ENCODE results near the gene APBA3. TPM values are rescaled to one million over a fixed set of nuclear protein-coding genes. Genes with fewer than 3 reads are reported as not detected.

APBA3 gene
- polyA plus RNA-seq, 1 experiment, result 12.4 TPM

DNA sequence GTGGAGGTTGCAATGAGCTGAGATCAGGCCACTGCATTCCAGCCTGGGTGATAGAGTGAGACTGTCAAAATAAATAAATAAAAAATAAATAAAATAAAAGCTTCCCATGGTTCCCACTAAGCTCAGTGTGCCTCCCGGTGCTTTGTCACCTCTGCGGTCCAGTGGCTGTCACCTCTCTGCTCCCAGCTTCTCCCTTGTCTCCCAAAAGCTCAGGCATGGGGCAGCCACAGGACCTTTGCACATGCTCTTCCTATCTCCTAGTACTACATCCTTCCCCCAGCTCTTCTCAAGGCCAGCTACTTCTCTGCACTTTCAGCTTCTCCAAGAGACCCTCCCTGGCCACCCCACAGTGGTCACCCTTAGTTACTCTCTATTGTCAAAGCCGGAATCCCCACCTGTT is 32.3 kb upstream of the APBA3 start:
- H3K27me3 ChIP-seq (ENCODE audit: control insufficient read depth, insufficient read depth, low read length), result no peaks in the 10 kb centered on the region
- no peak for DNase-seq (ENCODE audit: low read depth)
- CTCF ChIA-PET, result interaction anchor here (0.6 kb wide), 1 partner anchor 9 kb away, joined by 4 read pairs; no protein-coding TSS in a partner anchor
- no peaks in the 10 kb centered on the region for H3K36me3 ChIP-seq (ENCODE audit: control insufficient read depth, insufficient read depth, low read length)
- TF ChIP-seq, protein P1, sequence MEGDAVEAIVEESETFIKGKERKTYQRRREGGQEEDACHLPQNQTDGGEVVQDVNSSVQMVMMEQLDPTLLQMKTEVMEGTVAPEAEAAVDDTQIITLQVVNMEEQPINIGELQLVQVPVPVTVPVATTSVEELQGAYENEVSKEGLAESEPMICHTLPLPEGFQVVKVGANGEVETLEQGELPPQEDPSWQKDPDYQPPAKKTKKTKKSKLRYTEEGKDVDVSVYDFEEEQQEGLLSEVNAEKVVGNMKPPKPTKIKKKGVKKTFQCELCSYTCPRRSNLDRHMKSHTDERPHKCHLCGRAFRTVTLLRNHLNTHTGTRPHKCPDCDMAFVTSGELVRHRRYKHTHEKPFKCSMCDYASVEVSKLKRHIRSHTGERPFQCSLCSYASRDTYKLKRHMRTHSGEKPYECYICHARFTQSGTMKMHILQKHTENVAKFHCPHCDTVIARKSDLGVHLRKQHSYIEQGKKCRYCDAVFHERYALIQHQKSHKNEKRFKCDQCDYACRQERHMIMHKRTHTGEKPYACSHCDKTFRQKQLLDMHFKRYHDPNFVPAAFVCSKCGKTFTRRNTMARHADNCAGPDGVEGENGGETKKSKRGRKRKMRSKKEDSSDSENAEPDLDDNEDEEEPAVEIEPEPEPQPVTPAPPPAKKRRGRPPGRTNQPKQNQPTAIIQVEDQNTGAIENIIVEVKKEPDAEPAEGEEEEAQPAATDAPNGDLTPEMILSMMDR (IDR thresholded peaks at IDR 0.05; ENCODE audit: insufficient read depth, low read depth, low read length), result no peak
- no peak overlapping the region for H3K4me3 ChIP-seq (ENCODE audit: low read depth, low read length)
- POLR2A ChIA-PET, result interaction anchor here (0.7 kb wide), 1 partner anchor 31 kb away, joined by 3 read pairs; no protein-coding TSS in a partner anchor

DNA sequence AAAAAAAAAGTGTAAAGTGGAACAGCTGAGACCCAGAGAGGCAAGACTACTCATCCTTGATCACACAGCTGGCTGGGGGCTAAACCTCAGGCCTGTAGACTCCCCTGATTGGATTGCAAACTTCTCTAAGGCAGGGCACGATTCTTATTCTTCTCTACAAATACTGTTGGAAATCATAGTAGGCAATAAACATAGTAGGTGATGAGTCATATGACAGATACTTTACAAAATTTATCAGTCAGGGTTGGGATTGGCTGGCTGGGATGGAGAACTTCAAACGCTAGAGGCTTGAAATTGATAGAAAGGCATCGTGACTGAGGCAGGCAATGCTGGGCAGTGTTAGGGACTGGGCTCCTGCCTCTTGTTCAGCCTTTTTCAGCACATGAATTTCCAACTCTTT is 30.6 kb upstream of the APBA3 start:
- Histone ChIP-seq H3K27me3 (ENCODE audit: control insufficient read depth, insufficient read depth, low read length) (no peaks in the 10 kb centered on the region), H3K4me3 (ENCODE audit: low read depth, low read length) (no peak overlapping the region), H3K36me3 (ENCODE audit: control insufficient read depth, insufficient read depth, low read length) (no peaks in the 10 kb centered on the region)
- ChIA-PET POLR2A (no interaction called here), CTCF (no interaction called here)
- TF ChIP-seq, protein P1 (IDR thresholded peaks at IDR 0.05; ENCODE audit: insufficient read depth, low read depth, low read length), result no peak
- no peak for DNase-seq (ENCODE audit: low read depth)

DNA sequence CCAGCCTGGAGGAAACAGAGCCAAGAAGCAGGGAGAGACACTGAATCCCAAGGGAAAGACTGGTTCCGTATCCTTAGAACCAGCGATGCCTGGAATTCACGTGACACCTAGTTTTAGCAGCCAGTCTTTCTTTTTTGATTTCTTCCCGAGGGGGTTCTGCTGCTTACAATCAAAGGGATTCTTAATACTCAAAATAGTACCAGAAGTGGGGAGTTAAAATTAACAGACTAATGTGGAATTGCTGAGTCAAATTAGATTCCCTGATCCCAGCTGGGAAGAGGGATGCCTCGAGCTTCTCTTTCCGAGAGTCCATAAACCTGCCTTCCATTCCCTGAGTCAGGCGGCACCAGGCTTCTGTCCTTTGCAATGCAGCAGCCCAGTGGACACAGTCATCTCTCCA is 29.4 kb upstream of the APBA3 start:
- TF ChIP-seq, protein P1 (IDR thresholded peaks at IDR 0.05; ENCODE audit: insufficient read depth, low read depth, low read length), result no peak
- Histone ChIP-seq H3K4me3 (ENCODE audit: low read depth, low read length) (no peak overlapping the region), H3K27me3 (ENCODE audit: control insufficient read depth, insufficient read depth, low read length) (peaks cover 2% of the 10 kb centered on the region), H3K36me3 (ENCODE audit: control insufficient read depth, insufficient read depth, low read length) (no peaks in the 10 kb centered on the region)
- ChIA-PET POLR2A (no interaction called here), CTCF (no interaction called here)
- DNase-seq (ENCODE audit: low read depth), result no peak

DNA sequence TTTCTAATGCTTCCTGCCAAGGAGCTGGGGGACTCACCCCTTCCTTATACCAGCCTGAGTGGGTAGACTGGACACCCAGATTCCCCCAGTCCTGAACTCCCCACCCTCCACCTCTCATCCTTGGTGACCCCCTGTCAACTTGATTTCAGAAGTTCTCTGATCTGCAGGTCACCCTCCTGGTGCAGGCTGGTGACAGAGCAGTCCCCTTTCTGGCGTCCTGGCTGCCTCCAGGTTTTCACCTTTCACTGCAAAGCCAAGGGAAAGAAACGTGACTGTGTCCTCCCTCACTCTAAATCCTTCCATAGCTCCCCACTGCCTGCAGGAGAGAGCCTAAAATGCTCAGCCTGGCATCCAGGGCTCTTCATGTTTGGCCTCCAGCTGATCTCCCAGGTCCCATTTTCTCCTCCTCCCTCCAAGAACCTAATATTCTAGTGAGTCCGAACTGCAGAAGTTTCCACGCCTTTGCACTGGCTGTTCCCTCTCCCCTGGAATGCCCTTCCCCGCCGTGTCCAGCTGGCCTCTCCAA is 28.8 kb upstream of the APBA3 start:
- CTCF ChIA-PET, result interaction anchor here (1.5 kb wide), 1 partner anchor 32 kb away, joined by 7 read pairs; no protein-coding TSS in a partner anchor
- POLR2A ChIA-PET, result no interaction called here

DNA sequence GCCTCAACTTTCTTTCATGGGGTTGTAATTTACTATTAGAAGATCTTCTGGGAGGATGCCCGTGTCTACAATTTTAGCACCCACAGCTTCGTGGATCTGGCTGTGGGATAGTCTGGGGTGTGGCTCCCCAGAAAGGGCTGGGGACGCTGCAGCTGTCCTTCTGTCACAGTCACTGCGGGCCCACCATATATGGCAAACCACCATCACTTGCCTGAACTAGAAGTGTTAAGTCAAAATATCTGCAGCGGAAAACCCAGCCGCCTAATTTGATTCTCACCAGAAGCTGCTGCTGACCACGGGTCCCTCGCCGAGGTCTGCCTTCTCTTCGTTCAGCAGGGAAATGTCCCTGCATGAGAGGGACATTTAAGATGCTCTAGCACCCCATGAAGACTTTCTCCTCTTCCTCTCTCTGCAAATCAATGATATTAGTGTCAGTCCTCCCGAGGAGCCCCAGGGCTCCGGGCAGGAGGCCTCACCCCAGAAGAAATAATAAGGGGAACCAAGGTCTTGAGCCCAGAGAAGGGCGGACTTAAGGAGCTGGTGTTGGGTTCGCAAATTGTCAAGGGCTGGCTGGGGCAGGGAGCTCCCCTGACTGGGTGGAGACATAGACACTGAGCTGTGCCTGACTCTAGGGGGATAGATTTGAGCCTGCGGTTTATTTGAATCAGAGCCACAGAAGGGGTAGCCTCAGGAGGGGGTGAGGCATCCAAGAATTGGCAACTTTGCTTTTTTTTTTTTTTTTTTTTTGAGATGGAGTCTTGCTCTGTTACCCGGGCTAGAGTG is 27.7 kb upstream of the APBA3 start:
- TF ChIP-seq, protein P1 (IDR thresholded peaks at IDR 0.05; ENCODE audit: insufficient read depth, low read depth, low read length), result no peak
- H3K36me3 ChIP-seq (ENCODE audit: control insufficient read depth, insufficient read depth, low read length), result no peaks in the 10 kb centered on the region
- no peak overlapping the region for H3K4me3 ChIP-seq (ENCODE audit: low read depth, low read length)
- H3K27me3 ChIP-seq (ENCODE audit: control insufficient read depth, insufficient read depth, low read length), result peaks cover 5% of the 10 kb centered on the region
- DNase-seq (ENCODE audit: low read depth), result no peak
- POLR2A ChIA-PET, result no interaction called here
- CTCF ChIA-PET, result interaction anchor here (1.2 to 1.5 kb wide), 3 partner anchors 8 to 33 kb away, joined by 3 to 7 read pairs (median 4); no protein-coding TSS in a partner anchor

More for the DNA sequence above, 28.8 kb upstream of the APBA3 start:
- no peaks in the 10 kb centered on the region for H3K36me3 ChIP-seq (ENCODE audit: control insufficient read depth, insufficient read depth, low read length)
- H3K4me3 ChIP-seq (ENCODE audit: low read depth, low read length), result no peak overlapping the region
- peaks cover 2% of the 10 kb centered on the region for H3K27me3 ChIP-seq (ENCODE audit: control insufficient read depth, insufficient read depth, low read length)
- TF ChIP-seq, protein P1 (IDR thresholded peaks at IDR 0.05; ENCODE audit: insufficient read depth, low read depth, low read length), result no peak
- no peak for DNase-seq (ENCODE audit: low read depth)
